AG09319 (cell line): ENCODE results near the gene SNX6.
"Not testable (repeated sequence)": the region's sequence is repeated elsewhere in the genome, so short reads cannot be mapped to it uniquely, and the experiment has no call there.

Experiments
- DNase-seq: peaks from one replicate; pipeline ENCODE4 v3.0.0-alpha.2; 2010; ENCODE audit warnings: low read depth; ENCODE audit errors: extremely low read depth
- TF ChIP-seq, protein P1 (sequence below): IDR thresholded peaks from 2 replicates; pipeline ENCODE4 v1.5.1; 2011; ENCODE audit warnings: low read depth, mild to moderate bottlenecking, inconsistent platforms, low read length, moderate library complexity

The SNX6 gene

DNA sequence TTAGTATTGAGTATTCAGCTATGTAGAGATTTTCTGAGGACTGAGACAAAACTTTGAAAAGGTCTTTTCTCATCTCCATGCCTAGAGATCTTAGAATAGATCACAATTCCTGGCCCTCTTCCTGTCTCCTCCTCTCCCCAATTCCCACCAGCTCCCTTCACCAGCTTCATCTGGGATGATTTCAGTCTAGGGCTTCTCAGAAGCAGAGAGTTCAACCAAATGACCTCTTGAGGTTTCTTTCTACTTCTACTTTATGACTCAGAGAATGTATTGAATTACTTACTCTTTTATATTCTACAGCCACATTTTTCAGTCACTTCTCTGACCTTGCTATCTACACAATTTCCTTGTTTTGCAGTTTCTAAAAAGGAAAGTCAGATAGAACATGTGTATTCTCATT is 19.4 kb upstream of the SNX6 start:
- DNase-seq: peak; percentile 42
- TF ChIP-seq, protein P1, sequence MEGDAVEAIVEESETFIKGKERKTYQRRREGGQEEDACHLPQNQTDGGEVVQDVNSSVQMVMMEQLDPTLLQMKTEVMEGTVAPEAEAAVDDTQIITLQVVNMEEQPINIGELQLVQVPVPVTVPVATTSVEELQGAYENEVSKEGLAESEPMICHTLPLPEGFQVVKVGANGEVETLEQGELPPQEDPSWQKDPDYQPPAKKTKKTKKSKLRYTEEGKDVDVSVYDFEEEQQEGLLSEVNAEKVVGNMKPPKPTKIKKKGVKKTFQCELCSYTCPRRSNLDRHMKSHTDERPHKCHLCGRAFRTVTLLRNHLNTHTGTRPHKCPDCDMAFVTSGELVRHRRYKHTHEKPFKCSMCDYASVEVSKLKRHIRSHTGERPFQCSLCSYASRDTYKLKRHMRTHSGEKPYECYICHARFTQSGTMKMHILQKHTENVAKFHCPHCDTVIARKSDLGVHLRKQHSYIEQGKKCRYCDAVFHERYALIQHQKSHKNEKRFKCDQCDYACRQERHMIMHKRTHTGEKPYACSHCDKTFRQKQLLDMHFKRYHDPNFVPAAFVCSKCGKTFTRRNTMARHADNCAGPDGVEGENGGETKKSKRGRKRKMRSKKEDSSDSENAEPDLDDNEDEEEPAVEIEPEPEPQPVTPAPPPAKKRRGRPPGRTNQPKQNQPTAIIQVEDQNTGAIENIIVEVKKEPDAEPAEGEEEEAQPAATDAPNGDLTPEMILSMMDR: no peak

DNA sequence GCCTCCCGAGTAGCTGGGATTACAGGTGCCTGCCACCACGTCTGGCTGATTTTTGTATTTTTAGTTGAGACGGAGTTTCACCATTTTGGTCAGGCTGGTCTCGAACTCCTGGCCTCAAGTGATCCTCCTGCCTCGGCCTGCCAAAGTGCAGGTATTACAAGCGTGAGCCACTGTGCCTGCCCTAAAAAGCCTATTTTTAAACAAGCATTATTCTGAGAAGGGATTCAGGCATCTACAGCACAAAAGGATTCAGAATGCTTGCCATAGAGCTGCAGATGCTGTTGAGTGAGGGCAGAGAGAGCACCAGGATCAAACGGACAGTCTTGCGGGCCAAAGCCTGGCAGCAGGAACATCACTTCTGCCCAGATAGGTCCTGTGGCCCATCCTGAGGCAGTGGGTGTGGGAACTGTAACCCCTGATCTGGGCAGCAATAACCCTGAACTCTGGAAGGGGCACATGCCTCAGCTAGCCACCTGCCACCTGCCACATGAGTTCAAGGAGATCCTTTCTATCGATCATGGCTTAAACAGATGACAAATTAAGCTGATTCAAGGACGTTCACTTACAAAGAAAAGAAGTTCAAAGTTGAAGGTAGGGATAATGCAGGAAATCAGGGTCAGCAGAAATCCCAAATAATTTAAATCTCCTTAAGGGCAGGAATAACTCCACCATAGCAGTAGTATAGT is 16.8 kb upstream of the SNX6 start:
- DNase-seq: no peak
- TF ChIP-seq, protein P1: no peak

DNA sequence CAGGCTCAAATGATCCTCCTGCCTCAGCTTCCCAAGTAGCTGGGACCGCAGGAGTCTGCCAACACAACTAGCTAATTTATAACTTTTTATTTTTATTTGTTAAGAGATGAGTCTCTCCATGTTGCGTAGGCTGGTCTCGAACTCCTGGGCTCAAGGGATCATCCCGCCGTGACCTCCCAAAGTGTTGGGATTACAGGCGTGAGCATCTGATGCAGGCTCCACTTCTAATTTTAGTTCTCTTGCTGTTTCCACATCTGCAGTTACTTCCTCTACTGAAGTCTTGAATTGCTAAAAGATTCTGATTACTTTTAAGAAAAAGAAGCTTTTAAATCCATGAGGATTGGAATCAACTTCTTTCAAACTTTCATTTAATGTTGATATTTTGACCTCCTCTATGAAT is 13.4 kb upstream of the SNX6 start:
- TF ChIP-seq, protein P1: no peak
- DNase-seq: no peak

DNA sequence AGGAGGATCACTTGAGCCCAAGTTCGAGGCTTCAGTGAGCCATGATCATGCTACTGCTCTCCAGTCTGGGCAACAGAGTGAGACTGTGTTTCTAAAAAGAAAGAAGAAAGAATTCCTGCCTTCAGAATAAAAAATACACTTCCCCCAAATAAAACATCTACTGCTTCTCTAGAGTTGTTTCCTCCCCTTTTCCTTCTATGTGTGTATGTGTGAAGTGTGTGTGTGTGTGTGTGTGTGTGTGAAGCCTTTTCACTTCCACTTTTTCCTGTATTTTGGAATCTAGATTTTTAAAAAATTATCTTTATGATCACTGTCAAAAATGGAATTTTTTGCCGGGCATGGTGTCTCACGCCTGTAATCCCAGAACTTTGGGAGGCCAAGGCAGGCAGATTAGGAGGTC is 12.6 kb upstream of the SNX6 start:
- TF ChIP-seq, protein P1: no peak
- no peak for DNase-seq

DNA sequence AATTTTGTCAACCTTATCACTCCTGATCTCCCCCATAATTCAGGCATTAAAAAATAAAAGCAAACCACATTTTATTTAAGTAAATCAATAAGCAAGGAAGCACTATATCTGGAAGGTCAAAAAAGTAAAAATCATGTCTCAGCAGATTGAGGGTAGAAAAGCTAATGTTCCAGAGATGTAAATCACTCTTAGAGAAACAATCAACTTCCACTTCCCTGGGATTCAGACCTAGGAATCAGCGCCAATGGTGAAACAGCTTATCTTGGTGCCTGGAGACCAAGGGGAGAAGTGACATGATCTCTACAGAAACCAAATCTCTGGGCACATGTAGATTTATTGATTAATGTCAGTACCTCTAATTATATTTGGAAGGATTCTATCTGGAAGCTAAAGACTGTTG is 10.9 kb upstream of the SNX6 start:
- TF ChIP-seq, protein P1: no peak
- DNase-seq: no peak

DNA sequence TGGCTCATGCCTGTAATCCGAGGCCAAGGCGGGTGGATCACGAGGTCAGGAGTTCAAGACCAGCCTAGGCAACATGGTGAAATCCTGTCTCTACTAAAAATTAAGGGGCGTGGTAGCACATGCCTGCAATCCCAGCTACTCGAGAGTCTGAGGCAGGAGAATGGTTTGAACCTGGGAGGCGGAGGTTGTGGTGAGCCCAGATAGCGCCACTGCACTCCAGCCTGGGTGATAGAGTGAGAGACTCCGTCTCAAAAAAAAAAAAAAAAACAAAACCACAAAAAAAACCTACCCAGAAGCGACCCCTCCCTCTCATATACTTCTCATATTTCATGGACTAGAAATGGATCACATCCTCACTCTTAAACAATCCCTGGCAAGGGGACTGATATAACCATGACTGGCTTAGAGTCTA is 4.4 kb upstream of the SNX6 start:
- not testable (repeated sequence) for DNase-seq

DNA sequence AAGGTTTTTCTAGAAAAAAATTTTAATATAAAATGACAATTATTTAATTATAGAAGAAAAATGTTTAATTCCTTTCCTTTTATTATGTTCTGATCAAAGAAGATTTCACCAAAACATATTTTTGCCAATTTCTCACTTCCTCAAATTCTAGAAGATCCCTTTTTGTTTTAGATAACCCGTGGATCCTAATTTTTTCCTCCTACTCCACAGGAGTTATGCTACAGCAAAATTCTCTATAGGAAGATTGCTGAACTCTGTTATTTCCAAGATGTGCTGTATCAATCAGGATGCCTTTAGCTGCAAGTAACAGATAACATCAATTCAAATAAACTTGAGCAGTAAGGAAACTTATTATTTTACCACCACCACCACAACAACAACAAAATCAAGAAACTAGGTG is 3.8 kb upstream of the SNX6 start:
- no peak for DNase-seq
- TF ChIP-seq, protein P1: no peak

DNA sequence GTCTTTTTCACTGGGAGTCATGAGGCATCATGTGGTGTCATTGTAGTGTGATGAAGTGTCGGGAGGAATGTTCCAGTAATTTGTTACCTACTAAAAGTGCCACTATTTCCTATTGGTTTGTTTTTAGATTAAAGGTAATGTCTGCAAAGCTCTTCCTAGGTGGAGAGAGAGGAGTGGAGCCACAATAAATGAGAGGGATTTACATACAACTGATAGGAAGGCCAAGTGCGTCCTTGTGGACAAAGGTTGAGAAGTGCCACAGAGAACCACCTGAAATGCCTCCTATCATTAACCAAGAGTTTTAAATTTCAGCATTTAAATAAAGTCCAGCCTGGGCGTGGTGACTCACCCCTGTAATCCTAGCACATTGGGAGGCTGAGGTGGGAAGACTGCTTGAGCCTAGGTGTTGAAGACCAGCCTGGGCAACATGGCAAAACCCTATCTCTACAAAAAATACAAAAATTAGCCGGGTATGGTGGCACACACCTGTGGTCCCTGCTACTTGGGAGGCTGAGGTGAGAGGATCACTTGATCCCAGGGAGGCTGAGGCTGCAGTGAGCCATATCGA is 2.5 kb upstream of the SNX6 start:
- DNase-seq: no peak
- TF ChIP-seq, protein P1: no peak
